HG03159 (cell line): ENCODE measurements around the gene MAD1L1.

ENCODE experiments used
- ATAC-seq: cut with Tn5 transposase; IDR thresholded peaks from one replicate; pipeline ENCODE4 v1.9.1; 2021; ENCODE audit warnings: mild to moderate bottlenecking, moderate library complexity; ENCODE audit not compliant: unreplicated experiment

The MAD1L1 gene

GRCh38 chr7:1965579-1966294 lies 267.0 kb downstream of the MAD1L1 start:
- ATAC-seq: no peak

- ATAC-seq: no peak
Measured at GRCh38 chr7:1964913-1965578, 267.7 kb downstream of the MAD1L1 start.

- no peak for ATAC-seq
Measured at GRCh38 chr7:1964211-1964912, 268.4 kb downstream of the MAD1L1 start.

GRCh38 chr7:1963575-1963974 lies 269.2 kb downstream of the MAD1L1 start:
- no peak for ATAC-seq

- no peak for ATAC-seq
Measured at GRCh38 chr7:1961701-1962276, 271.0 kb downstream of the MAD1L1 start.

- no peak for ATAC-seq
Measured at GRCh38 chr7:1959305-1959704, 273.4 kb downstream of the MAD1L1 start.

GRCh38 chr7:1957471-1958225 lies 275.1 kb downstream of the MAD1L1 start:
- no peak for ATAC-seq

GRCh38 chr7:1956611-1957470 lies 275.9 kb downstream of the MAD1L1 start:
- ATAC-seq: no peak

- no peak for ATAC-seq
Measured at GRCh38 chr7:1956141-1956540, 276.6 kb downstream of the MAD1L1 start.

- ATAC-seq: no peak
Measured at GRCh38 chr7:1954366-1955004, 278.3 kb downstream of the MAD1L1 start.

GRCh38 chr7:1953199-1954190 lies 279.2 kb downstream of the MAD1L1 start:
- no peak for ATAC-seq

GRCh38 chr7:1952781-1953180 lies 280.0 kb downstream of the MAD1L1 start:
- no peak for ATAC-seq

- ATAC-seq: no peak
Measured at GRCh38 chr7:1952169-1952760, 280.5 kb downstream of the MAD1L1 start.

GRCh38 chr7:1951600-1951999 lies 281.1 kb downstream of the MAD1L1 start:
- ATAC-seq: no peak

- ATAC-seq: no peak
Measured at GRCh38 chr7:1951159-1951536, 281.6 kb downstream of the MAD1L1 start.

- no peak for ATAC-seq
Measured at GRCh38 chr7:1950452-1951158, 282.1 kb downstream of the MAD1L1 start.

- ATAC-seq: no peak
Measured at GRCh38 chr7:1950066-1950451, 282.7 kb downstream of the MAD1L1 start.
